H1 (cell line): ENCODE data around the gene NTN1. TPM values are rescaled to one million over a fixed set of nuclear protein-coding genes. Genes with fewer than 3 reads are reported as not detected.

Experiments used
- CTCF ChIA-PET: fragments of 300-600 bp; sonication (Branson Sonifier 250); formaldehyde crosslinking; loops from one replicate; lab custom pipeline; 2021; ENCODE audit not compliant: partially characterized antibody; lab: Charles Lee
- POLR2A ChIA-PET: fragments of 300-600 bp; sonication (Branson Sonifier 250); formaldehyde crosslinking; loops from one replicate; lab custom pipeline; 2021; ENCODE audit warnings: inconsistent platforms; ENCODE audit not compliant: partially characterized antibody; lab: Charles Lee
- DNase-seq, 2 experiments: peaks; one replicate each; pipeline versions ENCODE4 v3.0.0 to v3.0.0-alpha.2; 2010 to 2022; ENCODE audit warnings: low spot score in 2 of 2, low read depth in 1 of 2, mixed read lengths in 1 of 2
- FAIRE-seq: peaks from 2 replicates; lab custom pipeline; 2011; peaks lifted over from hg19 to GRCh38; lab: Jason Lieb, UNC
- H2AFZ ChIP-seq: 2 replicates; pipeline ENCODE4 v1.8.1; 2012; ENCODE audit warnings: low read length, inconsistent platforms
- H2AK5ac ChIP-seq: 2 replicates; pipeline ENCODE4 v1.6.1; 2013; ENCODE audit warnings: low read depth, low read length
- H2BK120ac ChIP-seq: replicated peaks from 2 replicates; pipeline ENCODE3; 2013; ENCODE audit warnings: low read depth, low read length, inconsistent platforms
- H2BK12ac ChIP-seq: 2 replicates; pipeline ENCODE4 v1.6.1; 2013; ENCODE audit warnings: low read depth, low read length
- H2BK15ac ChIP-seq: 2 replicates; pipeline ENCODE4 v1.6.1; 2013; ENCODE audit warnings: low read length
- H2BK20ac ChIP-seq: 2 replicates; pipeline ENCODE4 v1.6.1; 2013; ENCODE audit warnings: low read length
- H2BK5ac ChIP-seq: 2 replicates; pipeline ENCODE4 v1.6.1; 2013; ENCODE audit warnings: low read depth, low read length
- H3K14ac ChIP-seq: 2 replicates; pipeline ENCODE4 v1.6.1; 2013; ENCODE audit warnings: inconsistent platforms; ENCODE audit not compliant: insufficient read length
- H3K18ac ChIP-seq: 2 replicates; pipeline ENCODE4 v1.6.1; 2013; ENCODE audit warnings: low read length; ENCODE audit errors: extremely low read depth
- H3K23ac ChIP-seq: 2 replicates; pipeline ENCODE4 v1.6.1; 2013; ENCODE audit warnings: inconsistent platforms; ENCODE audit not compliant: insufficient read length
- H3K23me2 ChIP-seq: 2 replicates; pipeline ENCODE4 v1.6.1; 2013; ENCODE audit warnings: low read depth, low read length
- H3K27ac ChIP-seq: 2 replicates; pipeline ENCODE4 v1.6.1; 2011; ENCODE audit warnings: low read depth, low read length, inconsistent platforms
- H3K27me3 ChIP-seq, 4 experiments: replicated peaks in 1 of 4; 1 replicate in 1 of 4; 2 replicates in 3 of 4; pipeline versions ENCODE4 v1.6.1 to v1.8.1; 2011 to 2013; ENCODE audit warnings: low read length in 3 of 4, mild to moderate bottlenecking in 3 of 4, inconsistent platforms in 2 of 4, mixed read lengths in 2 of 4, moderate library complexity in 1 of 4; ENCODE audit not compliant: control insufficient read depth in 3 of 4, insufficient read depth in 3 of 4; ENCODE audit errors: extremely low read depth in 1 of 4
- H3K36me3 ChIP-seq, 4 experiments: 2 replicates each; pipeline versions ENCODE4 v1.6.1 to v1.8.1; 2011 to 2013; ENCODE audit warnings: mild to moderate bottlenecking in 4 of 4, low read length in 3 of 4, moderate library complexity in 2 of 4, control low read depth in 1 of 4, inconsistent platforms in 1 of 4; ENCODE audit not compliant: insufficient read depth in 4 of 4, control insufficient read depth in 2 of 4
- H3K4ac ChIP-seq: replicated peaks from 2 replicates; pipeline ENCODE3; 2013; ENCODE audit warnings: low read length, low read depth, mixed read lengths, inconsistent platforms; ENCODE audit not compliant: insufficient read length
- H3K4me1 ChIP-seq, 4 experiments: replicated peaks in 1 of 4; 1 replicate in 1 of 4; 2 replicates in 3 of 4; pipeline versions ENCODE4 v1.6.1 to v1.8.1; 2011 to 2013; ENCODE audit warnings: low read length in 3 of 4, inconsistent platforms in 2 of 4, mixed read lengths in 1 of 4; ENCODE audit not compliant: insufficient read depth in 4 of 4, control insufficient read depth in 3 of 4
- H3K4me2 ChIP-seq, 2 experiments: 2 replicates each; pipeline versions ENCODE4 v1.6.1 to v1.8.1; 2011 to 2013; ENCODE audit warnings: low read depth in 2 of 2, low read length in 2 of 2, control low read depth in 1 of 2, inconsistent platforms in 1 of 2, mild to moderate bottlenecking in 1 of 2; ENCODE audit not compliant: insufficient read depth in 1 of 2
- H3K4me3 ChIP-seq, 4 experiments: fragments of 200-600, 300-600 bp in 1 of 4; sonication (generic), shearing (Covaris generic), sonication (Bioruptor Twin) in 1 of 4; 2 replicates each; pipeline versions ENCODE4 v1.5.1 to v1.8.1; 2011 to 2016; ENCODE audit warnings: low read length in 4 of 4, low read depth in 3 of 4, control low read depth in 2 of 4, inconsistent platforms in 2 of 4, mild to moderate bottlenecking in 2 of 4, mixed read lengths in 1 of 4, moderate library complexity in 1 of 4; ENCODE audit not compliant: insufficient read depth in 2 of 4; ENCODE audit errors: extremely low read depth in 1 of 4
- H3K56ac ChIP-seq: replicated peaks from 2 replicates; pipeline ENCODE3; 2013; ENCODE audit warnings: low read depth, mild to moderate bottlenecking, mixed read lengths, low read length, inconsistent platforms; ENCODE audit not compliant: insufficient read length
- H3K79me1 ChIP-seq: 2 replicates; pipeline ENCODE4 v1.6.1; 2013; ENCODE audit warnings: low read depth, low read length, control low read depth
- H3K79me2 ChIP-seq, 2 experiments: 2 replicates each; pipeline versions ENCODE4 v1.6.1 to v1.8.1; 2012 to 2013; ENCODE audit warnings: low read length in 2 of 2, mild to moderate bottlenecking in 2 of 2, inconsistent platforms in 1 of 2; ENCODE audit not compliant: insufficient read depth in 2 of 2, control insufficient read depth in 1 of 2
- H3K9ac ChIP-seq, 4 experiments: replicated peaks in 1 of 4; 1 replicate in 1 of 4; 2 replicates in 3 of 4; pipeline versions ENCODE4 v1.6.1 to v1.8.1; 2011 to 2013; ENCODE audit warnings: low read depth in 3 of 4, low read length in 3 of 4, control low read depth in 2 of 4, mild to moderate bottlenecking in 2 of 4, moderate library complexity in 2 of 4, inconsistent platforms in 1 of 4; ENCODE audit errors: extremely low read depth in 1 of 4
- H3K9me3 ChIP-seq, 2 experiments: 2 replicates each; pipeline versions ENCODE4 v1.6.1 to v1.8.1; 2012 to 2013; ENCODE audit warnings: mild to moderate bottlenecking in 2 of 2, moderate library complexity in 2 of 2, control low read depth in 1 of 2, inconsistent platforms in 1 of 2, low read depth in 1 of 2, low read length in 1 of 2, mixed read lengths in 1 of 2; ENCODE audit not compliant: insufficient read depth in 2 of 2
- H4K20me1 ChIP-seq, 2 experiments: replicated peaks in 1 of 2; 2 replicates each; pipeline versions ENCODE3 to v1.8.1; 2011 to 2013; ENCODE audit warnings: inconsistent platforms in 2 of 2, low read length in 2 of 2, mild to moderate bottlenecking in 1 of 2; ENCODE audit not compliant: insufficient read depth in 2 of 2, control insufficient read depth in 1 of 2
- H4K5ac ChIP-seq: 2 replicates; pipeline ENCODE4 v1.6.1; 2013; ENCODE audit warnings: low read length, low read depth, mixed read lengths, inconsistent platforms; ENCODE audit not compliant: insufficient read length
- H4K8ac ChIP-seq: 2 replicates; pipeline ENCODE4 v1.8.0; 2013; ENCODE audit warnings: mild to moderate bottlenecking, moderate library complexity, low read length, inconsistent platforms; ENCODE audit not compliant: insufficient read depth; ENCODE audit errors: extremely low read depth
- H4K91ac ChIP-seq: replicated peaks from 2 replicates; pipeline ENCODE3; 2013; ENCODE audit warnings: low read length, mixed read lengths, inconsistent platforms; ENCODE audit not compliant: insufficient read length
- NANOG ChIP-seq: IDR thresholded peaks from 2 replicates; pipeline ENCODE4 v1.6.1; 2011; ENCODE audit warnings: low read length, low read depth, mild to moderate bottlenecking, inconsistent platforms; ENCODE audit not compliant: insufficient read depth, poor library complexity, severe bottlenecking
- ZNF274 ChIP-seq: IDR thresholded peaks from 2 replicates; pipeline ENCODE4 v1.7.0; 2012; ENCODE audit warnings: low read length, borderline replicate concordance; ENCODE audit errors: extremely low read depth
- WGBS, 2 experiments: shearing (Covaris generic) in 1 of 2; methylation state at CpG; one replicate each; pipeline versions ENCODE4 v1.1.6 to v1.1.7; 2013 to 2015; ENCODE audit warnings: low lambda C conversion rate in 2 of 2, mixed read lengths in 2 of 2, inconsistent platforms in 1 of 2, low coverage in 1 of 2, missing lambda C conversion rate in 1 of 2; ENCODE audit not compliant: insufficient replicate concordance in 2 of 2, insufficient coverage in 1 of 2, insufficient read length in 1 of 2; ENCODE audit errors: extremely low coverage in 1 of 2, missing lambda C conversion rate in 1 of 2; 5-methylcytosine and 5-hydroxymethylcytosine counted together
- polyA plus RNA-seq, 7 experiments: library from polyadenylated mRNA; depleted of rRNA in 3 of 7; stranded (reverse) in 5 of 7; unstranded in 2 of 7; fragments of >200 nt in 5 of 7; fragments of 200-250 nt in 2 of 7; gene quantifications; 1 replicate in 5 of 7; 2 replicates in 1 of 7; 4 replicates in 1 of 7; pipeline versions ENCODE4 v1.2.1 to v1.2.3, GENCODE V29; 2011 to 2013; ENCODE audit warnings: missing spikeins in 2 of 7, mixed read lengths in 2 of 7
- total RNA-seq: library from RNA; stranded (reverse); fragmentation: NEBNext Ultra II Directional; extraction: Animal tissue kit (Norgen Biotek cat#: 25700); gene quantifications from 2 replicates; pipeline ENCODE4 v1.2.1, GENCODE V29; 2021

Gene NTN1
- total and polyA plus RNA-seq, 2 of the 8 experiments (the other 6 are each of a cell fraction or from before 2014, with no cell fraction given) = 2.0 to 2.3 TPM

DNA sequence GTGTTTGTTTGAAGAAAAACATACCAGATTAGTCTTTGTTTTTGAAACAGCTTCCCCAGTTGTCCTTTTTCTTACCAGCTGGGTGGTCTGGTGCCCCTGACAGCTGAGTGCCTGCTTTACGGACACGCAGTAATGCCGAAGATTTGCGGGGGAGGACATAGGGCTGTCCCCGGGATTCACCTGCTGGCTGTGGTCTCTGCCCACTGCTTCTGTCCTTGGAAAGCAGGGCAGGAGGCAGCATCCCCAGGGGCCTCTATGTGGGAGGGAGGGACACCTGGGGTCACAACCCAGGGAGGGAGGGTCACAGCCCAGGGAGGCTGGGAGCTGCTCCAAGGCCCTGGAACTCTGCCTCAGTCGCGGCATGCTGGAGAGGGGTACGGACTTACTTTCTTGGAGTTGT is 221.7 kb downstream of the NTN1 start:
- H3K79me2 ChIP-seq = no peaks in the 10 kb centered on the region
- TF ChIP-seq ZNF274 = no peak
- TF ChIP-seq NANOG = no peak
- no peak overlapping the region for H3K4ac ChIP-seq
- H3K4me2 ChIP-seq = no peak overlapping the region
- no peaks in the 10 kb centered on the region for H3K36me3 ChIP-seq
- H3K4me3 ChIP-seq = no peak overlapping the region
- no peak overlapping the region for H2AK5ac ChIP-seq
- H3K18ac ChIP-seq = no peak overlapping the region; the same call in 1 of the 2 replicates
- ChIA-PET CTCF (interaction anchor here (2.8 kb wide), 1 partner anchor 49 kb away, joined by 10 read pairs; no protein-coding TSS in a partner anchor), POLR2A (no interaction called here)
- no peak overlapping the region for H3K14ac ChIP-seq
- H3K9ac ChIP-seq = no peak overlapping the region
- FAIRE-seq = no peak
- H3K23me2 ChIP-seq = peaks cover 11% of the 10 kb centered on the region
- WGBS, 2 experiments = 83% methylated on average over 8 of the region's 8 CpGs; no CpG with 5 or more reads in 1 of the 2 experiments
- peaks cover 0 to 14% (median 9%) of the 10 kb centered on the region in 4 experiments; a peak in 6 of 7 replicates for H3K27me3 ChIP-seq
- H4K5ac ChIP-seq = no peak overlapping the region
- H3K23ac ChIP-seq = no peak overlapping the region
- no peak overlapping the region for H2BK20ac ChIP-seq
- no peak overlapping the region for H4K91ac ChIP-seq
- no peak overlapping the region for H4K8ac ChIP-seq
- no peak overlapping the region for H2BK12ac ChIP-seq
- no peak overlapping the region for H2BK15ac ChIP-seq
- no peak overlapping the region for H2BK120ac ChIP-seq
- H2BK5ac ChIP-seq = no peak overlapping the region
- no peak overlapping the region for H3K27ac ChIP-seq
- H3K56ac ChIP-seq = no peak overlapping the region
- no peaks in the 10 kb centered on the region for H4K20me1 ChIP-seq
- no peaks in the 10 kb centered on the region for H3K9me3 ChIP-seq
- H3K4me1 ChIP-seq = peaks cover 3 to 30% (median 18%) of the 10 kb centered on the region in 4 experiments
- no peak overlapping the region for H2AFZ ChIP-seq
- DNase-seq = no peak
- H3K79me1 ChIP-seq = no peaks in the 10 kb centered on the region
